ENCODE data around the gene LSM10.

DNA sequence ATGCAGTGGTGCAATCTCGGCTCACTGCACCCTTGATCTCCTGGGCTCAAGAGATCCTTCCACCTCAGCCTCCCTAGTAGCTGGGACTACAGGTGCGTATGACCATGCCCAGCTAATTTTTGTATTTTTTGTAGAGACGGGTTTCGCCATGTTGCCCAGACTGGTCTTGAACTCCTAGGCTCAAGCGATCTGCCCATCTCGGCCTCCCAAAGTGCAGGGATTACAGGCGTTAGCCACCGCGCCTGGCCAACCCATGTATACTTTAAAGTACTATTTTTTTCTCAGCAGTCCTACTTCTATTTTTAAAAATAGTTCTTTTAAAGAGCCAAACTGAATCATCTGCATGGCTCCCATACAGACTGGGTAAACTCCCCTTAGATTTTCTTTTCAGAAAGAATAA, 15.5 kb downstream of the LSM10 start:
- TF ChIP-seq, protein P1, sequence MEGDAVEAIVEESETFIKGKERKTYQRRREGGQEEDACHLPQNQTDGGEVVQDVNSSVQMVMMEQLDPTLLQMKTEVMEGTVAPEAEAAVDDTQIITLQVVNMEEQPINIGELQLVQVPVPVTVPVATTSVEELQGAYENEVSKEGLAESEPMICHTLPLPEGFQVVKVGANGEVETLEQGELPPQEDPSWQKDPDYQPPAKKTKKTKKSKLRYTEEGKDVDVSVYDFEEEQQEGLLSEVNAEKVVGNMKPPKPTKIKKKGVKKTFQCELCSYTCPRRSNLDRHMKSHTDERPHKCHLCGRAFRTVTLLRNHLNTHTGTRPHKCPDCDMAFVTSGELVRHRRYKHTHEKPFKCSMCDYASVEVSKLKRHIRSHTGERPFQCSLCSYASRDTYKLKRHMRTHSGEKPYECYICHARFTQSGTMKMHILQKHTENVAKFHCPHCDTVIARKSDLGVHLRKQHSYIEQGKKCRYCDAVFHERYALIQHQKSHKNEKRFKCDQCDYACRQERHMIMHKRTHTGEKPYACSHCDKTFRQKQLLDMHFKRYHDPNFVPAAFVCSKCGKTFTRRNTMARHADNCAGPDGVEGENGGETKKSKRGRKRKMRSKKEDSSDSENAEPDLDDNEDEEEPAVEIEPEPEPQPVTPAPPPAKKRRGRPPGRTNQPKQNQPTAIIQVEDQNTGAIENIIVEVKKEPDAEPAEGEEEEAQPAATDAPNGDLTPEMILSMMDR (IDR thresholded peaks at IDR 0.05) = no peak
- TF ChIP-seq EP300 (IDR thresholded peaks at IDR 0.05) = no peak
- no peak for TF ChIP-seq POLR2A (IDR thresholded peaks at IDR 0.05)
